ENCODE measurements around the gene COX10.

Gene COX10

GRCh38 chr17:14116263-14117024 lies 47.1 kb downstream of the COX10 start:
- Histone ChIP-seq H3K27ac (no peak overlapping the region), H3K4me3 (no peak overlapping the region)

GRCh38 chr17:14118951-14119350 lies 49.6 kb downstream of the COX10 start:
- Histone ChIP-seq H3K27ac (peak overlapping the region in 2 of 21 experiments; percentile 49 to 57), H3K4me3 (no peak overlapping the region)

DNA sequence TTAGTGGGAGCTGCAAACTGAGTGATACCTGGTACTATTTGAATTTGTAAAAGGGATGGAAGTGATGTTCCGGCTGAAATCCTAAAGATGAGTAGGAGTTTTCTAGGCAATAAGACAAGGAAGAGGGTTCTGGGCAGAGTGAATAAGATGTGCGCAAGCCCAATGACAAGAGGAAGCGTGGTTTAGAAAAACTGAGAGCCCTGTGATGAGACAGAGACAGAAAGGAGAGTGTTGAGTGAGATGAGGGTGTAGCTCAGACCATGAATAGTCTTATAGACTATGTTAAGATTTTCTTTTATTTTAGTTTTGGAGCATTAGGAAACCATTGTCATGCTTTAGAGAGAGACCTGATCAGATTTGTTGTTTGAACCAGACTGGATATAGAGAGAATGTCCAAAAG lies 50.2 kb downstream of the COX10 start:
- Histone ChIP-seq H3K4me3 (no peak overlapping the region), H3K27ac (peak overlapping the region in 3 of 21 experiments; percentile 8 to 57 (median 49))

- H3K27ac ChIP-seq, result no peak overlapping the region
- no peak overlapping the region for H3K4me3 ChIP-seq
These were observed 52.6 kb downstream of the COX10 start for GRCh38 chr17:14121952-14122351.

DNA sequence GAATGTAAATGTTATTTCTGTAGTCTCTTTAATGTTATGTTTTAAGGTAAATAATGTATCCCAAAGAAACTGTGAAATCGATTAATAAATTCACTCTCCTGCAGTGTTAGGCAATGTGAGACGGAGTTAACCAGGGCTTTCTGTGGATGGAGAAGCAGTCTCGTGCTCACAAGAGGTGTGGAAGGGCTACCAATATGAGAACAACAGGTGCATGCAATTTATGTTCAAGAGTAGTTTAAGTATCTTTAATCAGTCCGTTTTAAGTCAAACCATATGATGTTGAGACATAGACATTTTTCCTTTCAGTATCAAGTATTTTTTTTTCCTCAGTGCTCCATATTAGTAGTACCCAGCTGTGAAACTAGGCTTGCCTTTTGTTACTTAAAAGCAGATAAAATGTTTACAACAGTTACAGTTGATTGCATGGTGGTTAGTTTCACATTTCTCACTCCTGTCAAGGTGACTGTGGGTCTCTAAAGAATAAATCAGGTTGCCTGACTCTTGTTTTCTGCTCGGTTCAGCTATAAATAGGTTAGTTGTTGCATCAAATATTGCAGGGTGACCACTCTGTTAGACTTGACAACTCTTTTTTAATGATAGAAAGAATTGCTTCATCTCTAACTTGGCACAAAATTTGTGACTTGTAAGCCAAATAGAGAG lies 54.4 kb downstream of the COX10 start:
- Histone ChIP-seq H3K4me3 (no peak overlapping the region), H3K27ac (peak overlapping the region in 2 of 21 experiments; percentile 1 to 3)

DNA sequence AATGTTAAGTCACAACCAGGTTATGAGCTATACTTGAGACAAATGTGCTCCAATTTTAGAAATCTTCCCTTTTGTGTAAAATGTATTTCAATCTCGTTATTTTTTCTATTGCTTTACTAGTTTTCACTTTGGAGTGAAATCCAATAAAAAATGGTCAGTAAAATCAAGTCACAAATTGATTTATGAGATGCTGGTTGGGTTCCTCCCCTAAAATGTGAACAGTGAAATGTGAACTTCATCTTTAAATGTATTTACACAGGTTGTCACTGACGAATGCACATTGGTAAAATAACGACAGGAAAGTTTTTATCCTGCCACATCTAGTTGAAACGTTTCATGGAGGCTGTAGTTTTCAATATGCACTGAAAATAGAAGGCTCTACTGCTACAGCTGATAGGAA lies 55.5 kb downstream of the COX10 start:
- Histone ChIP-seq H3K27ac (peak overlapping the region in 2 of 21 experiments; percentile 3 to 26), H3K4me3 (no peak overlapping the region)

- H3K4me3 ChIP-seq, result no peak overlapping the region
- H3K27ac ChIP-seq, result peak overlapping the region in 1 of 21 experiments; percentile 26
These were observed 56.3 kb downstream of the COX10 start for GRCh38 chr17:14125518-14126137.

GRCh38 chr17:14133104-14133503 lies 63.8 kb downstream of the COX10 start:
- Histone ChIP-seq H3K4me3 (no peak overlapping the region), H3K27ac (no peak overlapping the region)

- Histone ChIP-seq H3K27ac (no peak overlapping the region), H3K4me3 (no peak overlapping the region)
These were observed 65.2 kb downstream of the COX10 start for GRCh38 chr17:14134456-14134855.

DNA sequence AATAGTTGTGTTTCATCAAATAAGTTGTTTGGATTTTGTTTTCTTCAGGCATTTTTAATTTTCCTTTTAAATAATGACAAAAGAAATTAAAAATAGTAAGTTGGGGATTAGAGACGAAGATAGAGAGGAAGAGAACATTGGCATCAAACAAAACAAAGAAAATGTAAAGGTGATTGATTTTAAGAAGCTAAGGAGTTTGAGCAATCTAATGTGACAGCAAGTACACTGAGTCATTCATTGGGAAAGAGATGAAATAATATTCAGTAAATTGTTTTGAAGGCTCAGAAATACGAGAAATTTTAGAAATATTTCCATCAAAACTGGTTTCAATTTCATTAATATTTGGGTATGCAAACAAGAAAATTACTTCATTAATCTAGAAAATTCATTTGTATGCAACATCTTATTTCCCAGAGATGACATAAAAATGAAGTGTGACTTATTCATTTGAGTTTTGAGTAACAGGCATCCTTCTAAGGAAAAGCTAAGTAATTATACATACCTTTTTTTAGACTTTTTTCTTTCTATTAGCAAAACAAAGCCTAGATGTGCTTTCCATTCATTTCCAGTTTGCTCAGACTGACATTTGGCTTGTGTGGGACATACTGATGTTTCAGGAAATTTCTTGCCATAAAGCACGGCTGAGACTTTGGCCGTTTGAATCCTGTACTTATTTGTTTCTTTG lies 66.7 kb downstream of the COX10 start:
- H3K4me3 ChIP-seq, result no peak overlapping the region

DNA sequence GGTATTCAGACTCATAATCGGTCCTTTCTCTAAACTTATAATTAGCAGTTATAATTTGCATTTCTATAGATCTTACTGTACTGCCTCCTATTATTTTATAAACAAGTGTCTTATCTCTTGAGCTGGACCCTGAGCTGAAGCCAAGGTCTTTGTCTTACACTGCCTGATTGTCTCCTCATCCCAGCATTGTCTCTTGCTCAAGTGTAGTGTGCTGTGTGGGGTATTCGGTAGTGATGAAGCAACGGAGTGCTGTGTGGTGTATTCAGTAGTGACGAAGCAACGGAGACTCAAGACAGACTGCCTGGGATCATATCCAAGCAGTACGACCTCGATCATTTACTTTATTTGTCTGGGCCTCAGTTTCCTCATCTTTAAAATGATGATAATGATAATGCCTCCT lies 69.3 kb downstream of the COX10 start:
- Histone ChIP-seq H3K4me3 (no peak overlapping the region), H3K27ac (no peak overlapping the region)

More for the DNA sequence above, 66.7 kb downstream of the COX10 start:
- no peak overlapping the region for H3K27ac ChIP-seq

GRCh38 chr17:14143688-14144087 lies 74.4 kb downstream of the COX10 start:
- no peak overlapping the region for H3K4me3 ChIP-seq
- no peak overlapping the region for H3K27ac ChIP-seq

DNA sequence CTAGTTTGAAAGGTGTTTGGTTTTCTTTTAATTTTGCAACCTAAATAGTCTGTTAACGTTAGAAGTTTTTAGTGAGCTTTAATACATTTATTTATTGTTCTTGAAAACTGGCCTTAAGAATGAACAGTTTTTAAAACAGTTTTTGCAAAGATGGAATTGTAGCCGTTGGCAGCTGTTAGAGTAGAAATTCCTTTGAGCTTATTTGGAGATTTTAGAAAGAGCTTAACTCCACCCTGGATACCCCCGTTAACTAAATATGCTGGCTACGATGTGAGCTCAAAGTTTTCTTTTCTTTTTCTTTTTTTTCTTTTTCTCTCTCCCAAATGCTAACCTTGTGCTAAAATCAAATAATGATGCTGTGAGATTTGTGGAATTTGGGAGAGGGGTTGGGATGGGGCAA lies 75.2 kb downstream of the COX10 start:
- H3K27ac ChIP-seq, result no peak overlapping the region

GRCh38 chr17:14149751-14150150 lies 80.4 kb downstream of the COX10 start:
- Histone ChIP-seq H3K4me3 (no peak overlapping the region), H3K27ac (no peak overlapping the region)

More for the DNA sequence above, 75.2 kb downstream of the COX10 start:
- H3K4me3 ChIP-seq, result no peak overlapping the region

- Histone ChIP-seq H3K4me3 (no peak overlapping the region), H3K27ac (no peak overlapping the region)
These were observed 81.3 kb downstream of the COX10 start for GRCh38 chr17:14150619-14151018.

DNA sequence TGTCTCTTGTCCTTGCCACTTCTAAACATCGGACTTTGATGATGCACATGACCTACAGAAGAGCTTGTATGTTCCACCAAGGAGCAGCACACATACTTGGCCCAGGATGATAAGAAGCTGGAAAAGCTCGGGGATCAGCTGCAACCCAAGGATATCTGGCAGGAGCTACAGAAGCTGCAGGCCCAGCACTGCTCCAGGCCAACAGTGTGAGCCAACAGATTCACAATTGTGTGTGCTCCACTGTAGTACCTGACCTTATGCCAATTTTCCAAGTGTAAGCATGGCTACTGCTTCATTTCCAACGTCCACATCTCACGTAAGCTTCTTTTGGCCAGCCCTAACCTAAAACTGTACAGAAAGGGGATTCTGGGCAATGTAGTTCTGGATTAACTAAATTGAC lies 83.4 kb downstream of the COX10 start:
- no peak overlapping the region for H3K4me3 ChIP-seq
- H3K27ac ChIP-seq, result no peak overlapping the region

- Histone ChIP-seq H3K27ac (no peak overlapping the region), H3K4me3 (no peak overlapping the region)
These were observed 84.1 kb downstream of the COX10 start for GRCh38 chr17:14153374-14153773.

GRCh38 chr17:14156689-14157088 lies 87.4 kb downstream of the COX10 start:
- Histone ChIP-seq H3K4me3 (no peak overlapping the region), H3K27ac (peak overlapping the region in 2 of 21 experiments; percentile 0 to 17)

GRCh38 chr17:14157822-14158221 lies 88.5 kb downstream of the COX10 start:
- no peak overlapping the region for H3K27ac ChIP-seq
- no peak overlapping the region for H3K4me3 ChIP-seq

GRCh38 chr17:14158707-14159106 lies 89.4 kb downstream of the COX10 start:
- Histone ChIP-seq H3K4me3 (no peak overlapping the region), H3K27ac (no peak overlapping the region)

Measured in skin epidermis (tissue), 12 donors.